HEK293T (cell line): ENCODE results near the gene ALOX12B.

Source experiments
- CTCF ChIA-PET: fragments of 350-600 bp; formaldehyde crosslinking; extraction: SDS; loops from one replicate; lab custom pipeline; 2021; ENCODE audit warnings: antibody characterized with exemption, inconsistent platforms; lab: Yijun Ruan, JAX
- POLR2A ChIA-PET: fragments of 350-600 bp; formaldehyde crosslinking; extraction: SDS; loops from one replicate; lab custom pipeline; 2020; ENCODE audit warnings: antibody characterized with exemption, inconsistent platforms; lab: Yijun Ruan, JAX
- DNase-seq: peaks from one replicate; pipeline ENCODE4 v3.0.0; 2012; ENCODE audit warnings: mixed read lengths; ENCODE audit errors: extremely low spot score
- ARNT ChIP-seq: fragments of 450-650 bp; IDR thresholded peaks from 2 replicates; pipeline ENCODE4 v1.6.1; 2017; ENCODE audit warnings: mild to moderate bottlenecking
- BHLHE40 ChIP-seq: fragments of 450-650 bp; IDR thresholded peaks from 2 replicates; pipeline ENCODE4 v1.6.1; 2016; ENCODE audit warnings: mild to moderate bottlenecking, moderate library complexity, borderline replicate concordance
- CTBP1 ChIP-seq: fragments of 450-650 bp; IDR thresholded peaks from 2 replicates; pipeline ENCODE4 v1.6.1; 2016; ENCODE audit warnings: borderline replicate concordance
- ELF4 ChIP-seq: fragments of 450-650 bp; IDR thresholded peaks from 2 replicates; pipeline ENCODE4 v1.6.1; 2017; ENCODE audit warnings: antibody characterized with exemption
- FOXA1 ChIP-seq: fragments of 450-650 bp; IDR thresholded peaks from 2 replicates; pipeline ENCODE4 v1.6.1; 2016; ENCODE audit warnings: mild to moderate bottlenecking
- FOXK2 ChIP-seq: fragments of 450-650 bp; IDR thresholded peaks from 2 replicates; pipeline ENCODE4 v1.6.1; 2016; ENCODE audit warnings: mild to moderate bottlenecking
- FOXM1 ChIP-seq: fragments of 450-650 bp; IDR thresholded peaks from 2 replicates; pipeline ENCODE4 v1.6.1; 2017; ENCODE audit warnings: mild to moderate bottlenecking, borderline replicate concordance
- HDGF ChIP-seq: fragments of 450-650 bp; IDR thresholded peaks from 2 replicates; pipeline ENCODE4 v1.6.1; 2017; ENCODE audit warnings: antibody characterized with exemption, borderline replicate concordance
- L3MBTL2 ChIP-seq: fragments of 450-650 bp; conservative IDR thresholded peaks from 2 replicates; pipeline ENCODE4 v1.6.1; 2016; ENCODE audit warnings: mild to moderate bottlenecking
- NFRKB ChIP-seq: fragments of 450-650 bp; IDR thresholded peaks from 2 replicates; pipeline ENCODE4 v1.6.1; 2016; ENCODE audit warnings: mild to moderate bottlenecking, moderate library complexity
- SP1 ChIP-seq: fragments of 450-650 bp; IDR thresholded peaks from 2 replicates; pipeline ENCODE4 v1.6.1; 2017
- SUZ12 ChIP-seq: fragments of 450-650 bp; IDR thresholded peaks from 2 replicates; pipeline ENCODE4 v1.6.1; 2016; ENCODE audit warnings: mild to moderate bottlenecking
- TARDBP ChIP-seq: fragments of 450-650 bp; IDR thresholded peaks from 2 replicates; pipeline ENCODE4 v1.6.1; 2016
- ZNF384 ChIP-seq: fragments of 450-650 bp; IDR thresholded peaks from 2 replicates; pipeline ENCODE4 v1.6.1; 2016
- TF ChIP-seq, protein P1 (sequence below): fragments of 450-650 bp; IDR thresholded peaks from 2 replicates; pipeline ENCODE4 v1.6.1; 2016

The ALOX12B gene

DNA sequence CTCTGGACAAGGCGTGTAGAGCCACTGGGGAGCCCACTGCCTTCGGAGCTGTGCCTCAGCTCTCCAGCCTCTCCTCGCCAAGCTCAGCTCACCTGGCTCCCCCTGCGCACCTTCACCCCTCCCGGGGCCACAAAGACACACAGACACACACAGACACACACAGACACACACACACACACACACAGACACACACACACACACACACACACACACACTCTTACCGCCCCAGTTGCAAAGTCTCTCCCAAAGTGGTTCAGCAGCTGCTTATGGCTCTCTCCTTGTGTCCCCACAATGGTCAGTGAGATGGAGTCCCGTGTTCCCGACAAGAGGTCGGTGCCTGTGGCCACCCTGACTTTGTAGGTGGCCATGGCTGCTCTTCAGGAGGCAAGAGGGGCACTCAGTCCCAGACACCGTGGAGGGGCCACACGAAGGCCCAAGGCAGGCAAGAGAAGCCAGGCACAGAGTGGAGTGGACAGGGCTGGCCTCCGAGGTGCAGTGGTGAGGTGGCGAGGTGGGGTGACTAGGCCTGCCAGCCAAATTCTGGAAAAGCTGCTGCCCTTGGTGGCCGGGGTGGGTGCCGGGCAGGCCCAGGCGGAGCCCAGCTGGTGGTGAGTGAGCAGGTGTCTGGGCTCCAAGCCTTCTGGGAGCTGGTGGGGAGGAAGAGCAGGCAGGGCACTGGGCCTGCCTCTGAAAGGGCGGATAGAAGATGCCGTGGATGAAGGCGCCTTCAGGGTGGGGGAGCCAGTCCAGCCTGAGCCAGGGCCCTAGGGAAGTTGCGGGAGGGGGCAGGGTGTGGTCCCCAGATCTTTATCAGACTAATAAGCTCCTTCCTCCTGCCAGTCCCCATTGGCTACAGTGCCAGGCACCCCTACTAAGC is at the start of gene ALOX12B:
Gene ALOX12B (minus strand): TSS at position 642 of the 877 bp plus-strand sequence. CDS start 274 bp downstream, at position 368.
- ChIA-PET POLR2A (interaction anchor here (1.2 kb wide), 1 partner anchor 86 kb away, joined by 3 read pairs; no protein-coding TSS in a partner anchor), CTCF (interaction anchor here (0.6 to 1.0 kb wide), 3 partner anchors 14 to 33 kb away, joined by 3 to 4 read pairs (median 4); no protein-coding TSS in a partner anchor)
- no peak for DNase-seq
- TF ChIP-seq ARNT (no peak), NFRKB (no peak), ELF4 (no peak)

- CTCF ChIA-PET = interaction anchor here (0.9 kb wide), 1 partner anchor 73 kb away, joined by 3 read pairs; no protein-coding TSS in a partner anchor
- POLR2A ChIA-PET = interaction anchor here (0.7 to 1.3 kb wide), 3 partner anchors 20 to 90 kb away, joined by 3 to 4 read pairs (median 4); no protein-coding TSS in a partner anchor
Observed at GRCh38 chr17:8133941-8134340, 46.4 kb upstream of the ALOX12B start.

GRCh38 chr17:8133399-8133798 is 45.9 kb upstream of the ALOX12B start:
- ChIA-PET CTCF (interaction anchor here (0.9 kb wide), 1 partner anchor 73 kb away, joined by 3 read pairs; no protein-coding TSS in a partner anchor), POLR2A (interaction anchor here (0.7 to 2.0 kb wide), 3 partner anchors 21 to 40 kb away, joined by 3 to 6 read pairs (median 4); no protein-coding TSS in a partner anchor)
- no peak for DNase-seq
- TF ChIP-seq FOXA1 (no peak), ARNT (no peak), ELF4 (no peak), CTBP1 (no peak), SUZ12 (no peak), L3MBTL2 (no peak), FOXK2 (no peak), FOXM1 (no peak), ZNF384 (no peak), SP1 (no peak)
- TF ChIP-seq, protein P1, sequence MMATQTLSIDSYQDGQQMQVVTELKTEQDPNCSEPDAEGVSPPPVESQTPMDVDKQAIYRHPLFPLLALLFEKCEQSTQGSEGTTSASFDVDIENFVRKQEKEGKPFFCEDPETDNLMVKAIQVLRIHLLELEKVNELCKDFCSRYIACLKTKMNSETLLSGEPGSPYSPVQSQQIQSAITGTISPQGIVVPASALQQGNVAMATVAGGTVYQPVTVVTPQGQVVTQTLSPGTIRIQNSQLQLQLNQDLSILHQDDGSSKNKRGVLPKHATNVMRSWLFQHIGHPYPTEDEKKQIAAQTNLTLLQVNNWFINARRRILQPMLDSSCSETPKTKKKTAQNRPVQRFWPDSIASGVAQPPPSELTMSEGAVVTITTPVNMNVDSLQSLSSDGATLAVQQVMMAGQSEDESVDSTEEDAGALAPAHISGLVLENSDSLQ = no peak

More at GRCh38 chr17:8133941-8134340, 46.4 kb upstream of the ALOX12B start:
- TF ChIP-seq L3MBTL2 = no peak
- no peak for TF ChIP-seq HDGF
- no peak for TF ChIP-seq TARDBP
- TF ChIP-seq CTBP1 = no peak
- TF ChIP-seq FOXA1 = no peak
- no peak for TF ChIP-seq SUZ12
- no peak for TF ChIP-seq ELF4
- TF ChIP-seq FOXM1 = no peak
- TF ChIP-seq, protein P1 = no peak
- DNase-seq = no peak

DNA sequence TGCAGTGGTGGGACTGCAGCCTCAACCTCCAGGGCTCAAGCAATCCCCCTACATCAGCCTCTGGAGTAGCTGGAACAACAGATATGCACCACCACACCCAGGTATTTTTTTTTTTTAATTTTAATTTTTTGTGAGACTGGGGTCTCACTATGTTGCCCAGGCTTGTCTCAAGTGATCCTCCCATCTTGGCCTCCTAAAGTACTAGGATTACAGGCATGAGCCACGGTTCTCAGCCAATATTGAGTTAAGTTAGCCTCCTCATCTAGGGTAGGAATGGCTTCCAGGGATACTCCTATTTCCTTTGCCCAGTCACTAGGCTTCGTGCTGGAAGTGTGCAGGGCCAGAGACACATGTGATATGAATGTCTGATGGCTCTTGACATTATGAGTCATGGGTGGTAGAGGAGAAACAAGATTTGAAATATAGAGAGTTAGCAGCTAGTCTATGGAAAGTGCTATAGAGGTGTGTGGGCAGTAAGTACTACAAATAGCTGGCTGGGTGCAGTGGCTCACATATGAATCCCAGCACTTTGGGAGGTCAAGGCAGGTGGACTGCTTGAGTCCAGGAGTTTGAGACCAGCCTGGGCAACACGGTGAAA is 44.4 kb upstream of the ALOX12B start:
- no peak for DNase-seq
- CTCF ChIA-PET = interaction anchor here (0.6 to 0.7 kb wide), 2 partner anchors 8 to 11 kb away, joined by 3 read pairs; partner anchors contain the start of gene HES7
- POLR2A ChIA-PET = interaction anchor here (1.0 to 2.0 kb wide), 2 partner anchors 25 to 42 kb away, joined by 4 to 6 read pairs; no protein-coding TSS in a partner anchor
- no peak for TF ChIP-seq CTBP1
- TF ChIP-seq ARNT = no peak
- TF ChIP-seq, protein P1 = no peak
- no peak for TF ChIP-seq HDGF
- TF ChIP-seq BHLHE40 = no peak

GRCh38 chr17:8128125-8128784 is 40.7 kb upstream of the ALOX12B start:
- TF ChIP-seq FOXM1 (no peak), FOXA1 (no peak), ARNT (no peak), ELF4 (no peak), SUZ12 (no peak), HDGF (no peak), FOXK2 (no peak), ZNF384 (no peak), SP1 (no peak), NFRKB (no peak), L3MBTL2 (no peak), TARDBP (no peak)
- TF ChIP-seq, protein P1 = no peak
- CTCF ChIA-PET = no interaction called here
- DNase-seq = no peak
- POLR2A ChIA-PET = interaction anchor here (0.7 to 1.4 kb wide), 2 partner anchors 9 to 82 kb away, joined by 4 read pairs; partner anchors contain the start of gene AURKB
